Measurements from ENCODE around the gene PAMR1.

The PAMR1 gene

DNA sequence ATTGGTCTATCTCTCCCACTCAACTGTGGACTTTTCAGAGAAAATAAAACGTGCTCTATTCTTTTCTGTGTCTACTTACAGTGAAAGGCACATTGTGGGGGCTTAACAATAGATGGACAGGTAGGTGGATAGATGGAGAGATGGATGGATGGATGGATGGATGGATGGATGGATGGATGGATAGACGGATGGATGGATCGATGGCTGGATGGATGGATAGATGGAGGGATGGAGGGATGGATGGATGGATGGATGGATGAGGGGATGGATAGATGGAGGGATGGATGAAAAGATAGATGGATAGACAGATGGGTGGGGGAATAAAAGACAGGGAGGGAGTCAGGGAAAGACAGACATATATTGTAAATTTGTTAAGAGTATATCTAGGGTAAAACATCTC is 91.8 kb downstream of the PAMR1 start:
- no peak for DNase-seq

GRCh38 chr11:35432464-35432863 is 93.0 kb downstream of the PAMR1 start:
- DNase-seq = no peak

DNA sequence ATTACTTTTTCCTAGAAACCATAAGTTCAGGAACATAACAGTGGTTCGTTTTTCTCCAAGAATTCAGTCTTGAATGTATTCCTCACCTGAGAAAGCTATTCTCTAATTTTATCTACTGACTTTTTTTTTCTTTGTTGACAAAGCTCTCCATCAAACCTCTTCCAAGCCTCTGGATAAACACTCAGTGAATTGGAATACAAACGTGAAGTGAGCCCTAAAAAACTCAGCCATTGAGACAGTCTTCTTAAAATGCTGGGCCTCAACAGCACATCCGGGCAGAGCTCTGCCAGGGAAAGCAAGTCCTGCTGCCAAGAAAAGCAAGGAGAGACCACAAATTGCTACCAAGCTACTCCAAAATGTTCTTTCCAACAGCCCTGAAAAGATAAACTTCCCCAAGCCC is 98.3 kb downstream of the PAMR1 start:
- no peak for DNase-seq

- DNase-seq = no peak
These were observed 99.1 kb downstream of the PAMR1 start for GRCh38 chr11:35426351-35426750.

DNA sequence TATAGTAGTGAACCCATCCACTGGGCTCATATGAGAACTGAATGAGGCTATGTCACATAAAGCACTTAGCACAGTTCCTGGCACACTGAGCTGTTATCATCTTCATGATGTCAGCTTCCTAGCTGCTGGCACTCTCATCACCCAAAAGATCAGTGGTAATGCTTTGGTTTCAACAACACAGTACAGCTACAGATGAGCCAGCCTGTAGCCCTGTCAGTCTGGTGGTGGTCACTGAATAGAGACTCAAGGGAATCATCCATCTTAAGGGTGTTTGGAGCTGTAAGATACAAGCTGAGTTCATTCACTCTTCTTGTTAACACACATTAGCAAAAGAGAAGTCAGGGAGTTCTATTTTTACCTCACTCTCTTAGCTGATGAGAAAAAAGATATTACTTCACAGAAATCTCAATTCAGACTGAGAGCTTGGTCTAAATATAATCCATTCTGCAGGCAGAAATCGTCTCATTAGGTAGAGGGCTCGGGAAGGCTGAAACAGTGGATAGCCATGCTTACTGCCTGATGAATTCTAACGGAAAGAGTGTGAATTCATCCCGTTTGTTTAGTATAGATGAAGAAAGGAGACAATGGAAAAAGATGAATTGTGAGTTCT is 99.7 kb downstream of the PAMR1 start:
- no peak for DNase-seq

GRCh38 chr11:35424157-35424940 is 101.1 kb downstream of the PAMR1 start:
- no peak for DNase-seq

DNA sequence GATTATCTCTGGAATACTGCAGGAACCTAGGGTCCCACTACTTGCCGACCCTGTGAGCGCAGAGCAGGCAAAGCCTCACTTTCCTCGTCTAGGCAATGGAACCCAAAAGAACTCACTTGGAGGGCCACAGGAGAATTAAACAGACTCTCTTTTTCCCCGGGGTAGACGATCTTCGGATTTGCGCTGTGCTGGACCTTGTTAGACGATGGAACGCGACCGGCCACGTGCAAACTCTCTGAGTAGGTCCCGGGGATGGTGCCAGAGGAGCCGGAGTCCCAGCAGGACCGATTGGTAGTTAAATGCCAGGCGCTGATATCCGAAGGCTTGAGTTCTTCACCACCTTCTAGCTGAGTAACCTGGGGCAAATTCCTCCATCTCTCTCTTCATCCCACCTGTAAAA is 105.0 kb downstream of the PAMR1 start:
- DNase-seq = no peak

DNA sequence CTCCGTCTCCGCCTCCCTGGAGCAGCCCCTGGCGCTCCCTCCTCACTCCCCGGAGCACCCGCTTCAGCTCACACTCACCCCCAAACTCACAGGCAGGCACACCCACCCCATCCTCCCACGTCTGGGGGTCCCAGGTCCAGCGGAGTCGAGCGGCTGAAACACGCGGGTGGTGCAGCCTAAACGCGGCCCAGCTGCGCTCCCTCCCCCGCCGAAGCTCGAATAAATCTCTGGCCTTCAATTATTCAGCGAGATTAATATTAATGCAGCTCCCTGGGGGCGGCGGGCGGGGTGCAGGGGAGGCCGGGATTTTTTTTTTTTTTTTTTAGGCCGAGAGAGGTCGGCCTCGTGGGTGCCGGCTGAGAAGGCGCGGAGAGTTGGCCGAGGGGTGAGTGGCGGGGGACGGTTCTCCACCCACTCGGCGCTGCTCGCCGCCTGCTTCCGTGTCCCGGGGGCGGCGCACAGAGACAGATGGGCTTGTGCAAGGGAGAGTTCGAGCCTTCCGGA is 105.5 kb downstream of the PAMR1 start:
- no peak for DNase-seq

GRCh38 chr11:35419184-35419829 is 106.1 kb downstream of the PAMR1 start, which contains the start of gene SLC1A2:
SLC1A2 (minus strand) TSS chr11:35419558; CDS start chr11:35418966, 592 bp downstream.
- no peak for DNase-seq

DNA sequence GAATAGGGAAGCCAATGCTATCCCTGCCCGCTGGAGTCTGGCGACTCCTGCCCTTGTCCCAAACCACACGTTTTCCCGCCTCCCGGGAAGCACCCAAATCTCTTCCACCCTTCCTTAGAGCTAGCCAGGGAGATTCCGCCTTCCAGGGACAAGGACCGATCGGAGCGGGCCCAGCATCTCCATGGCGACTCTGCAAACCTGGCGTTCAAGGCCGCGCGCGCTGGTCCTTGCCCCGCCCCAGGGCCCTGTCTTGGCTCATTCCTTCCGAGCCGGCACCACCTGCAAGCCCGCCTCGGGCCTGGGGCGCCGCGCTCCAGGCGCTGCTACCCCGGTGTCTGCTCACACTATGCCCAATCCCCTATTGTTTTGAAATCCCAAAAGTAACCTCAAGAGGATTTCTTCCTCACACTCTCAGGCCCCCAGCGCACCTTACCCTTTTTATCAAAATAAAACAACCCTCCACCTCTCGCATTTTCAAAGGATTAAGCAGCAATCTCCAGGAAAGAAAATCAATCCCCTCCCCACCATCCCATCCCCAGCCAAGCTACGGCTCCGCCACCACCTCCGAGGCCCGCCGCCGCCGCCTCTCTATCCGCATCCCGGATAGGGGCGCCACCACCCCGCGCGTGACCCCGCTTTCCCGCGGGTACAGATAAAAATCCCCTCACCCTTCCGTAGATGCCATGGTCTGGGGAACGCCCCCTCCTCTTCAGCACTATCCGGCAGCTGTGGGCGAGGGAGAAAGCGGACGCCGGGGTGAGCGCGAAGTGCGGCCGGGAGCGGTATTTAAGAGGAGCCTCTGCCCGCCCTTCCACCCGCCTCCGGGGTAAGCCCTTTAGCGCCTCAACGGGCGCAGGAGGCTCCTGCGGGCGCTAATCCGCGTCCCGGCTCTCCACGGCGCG is 106.9 kb downstream of the PAMR1 start:
- no peak for DNase-seq

DNA sequence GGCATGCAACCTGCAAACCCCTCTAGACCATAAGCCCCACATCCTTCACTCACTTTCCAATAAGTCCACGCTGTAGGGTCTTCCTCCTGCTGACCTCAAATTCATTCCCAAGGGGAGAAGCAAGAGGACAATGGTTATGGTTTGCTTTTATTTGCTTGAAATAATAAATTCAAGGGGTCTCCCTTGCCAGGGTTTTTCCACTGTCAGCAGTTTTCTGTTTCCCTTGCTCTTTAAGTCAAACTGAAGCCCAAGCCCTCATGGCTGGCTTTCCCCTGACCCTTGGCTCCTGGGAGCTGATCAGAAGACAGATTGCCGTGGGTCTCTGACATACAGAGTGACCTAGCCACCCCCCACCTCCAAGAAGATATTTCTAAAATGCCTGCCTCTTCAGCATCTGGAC is 109.9 kb downstream of the PAMR1 start:
- no peak for DNase-seq

- DNase-seq = no peak
These were observed 110.6 kb downstream of the PAMR1 start for GRCh38 chr11:35414776-35415175.

- no peak for DNase-seq
These were observed 111.1 kb downstream of the PAMR1 start for GRCh38 chr11:35414311-35414710.

DNA sequence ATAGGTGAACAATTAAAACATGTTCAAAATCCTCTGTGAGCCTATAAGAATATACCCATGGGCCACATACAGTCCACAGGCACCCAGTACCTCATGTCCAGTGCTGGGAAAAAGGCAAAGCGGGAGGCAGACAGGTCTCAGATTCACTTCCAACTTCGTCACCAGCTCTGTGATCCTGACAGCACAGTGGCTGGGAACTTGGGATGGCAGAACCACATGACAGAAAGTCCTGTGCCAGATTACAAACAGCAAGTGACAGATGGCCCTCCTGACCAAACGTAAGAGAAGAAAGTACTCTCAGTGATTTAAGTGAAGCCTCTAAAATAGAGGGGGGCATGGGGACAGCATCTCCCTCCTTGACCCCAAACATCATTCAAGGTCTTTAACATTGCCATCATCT is 111.8 kb downstream of the PAMR1 start:
- DNase-seq = no peak

GRCh38 chr11:35412285-35412684 is 113.1 kb downstream of the PAMR1 start:
- no peak for DNase-seq

- DNase-seq = no peak
These were observed 118.4 kb downstream of the PAMR1 start for GRCh38 chr11:35407041-35407440.

DNA sequence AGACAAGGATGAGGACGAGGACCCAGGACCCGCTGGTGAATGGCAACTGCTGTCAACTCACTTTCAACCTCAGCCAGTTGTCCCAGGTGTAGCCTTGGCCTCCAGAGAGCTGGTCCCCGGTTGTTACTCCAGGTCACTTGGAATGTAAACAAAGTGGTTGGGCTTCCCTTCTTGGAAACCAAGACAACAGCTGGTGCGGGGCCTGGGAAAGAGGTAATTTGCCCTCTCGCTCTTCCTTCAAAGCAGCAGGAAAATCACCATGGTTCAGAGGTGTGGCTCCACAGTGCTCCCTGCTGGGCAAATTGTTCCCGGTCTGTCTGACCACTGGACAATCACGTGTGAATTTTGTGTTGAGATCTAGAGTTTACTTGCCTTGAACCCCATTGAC is 121.0 kb downstream of the PAMR1 start:
- no peak for DNase-seq

DNA sequence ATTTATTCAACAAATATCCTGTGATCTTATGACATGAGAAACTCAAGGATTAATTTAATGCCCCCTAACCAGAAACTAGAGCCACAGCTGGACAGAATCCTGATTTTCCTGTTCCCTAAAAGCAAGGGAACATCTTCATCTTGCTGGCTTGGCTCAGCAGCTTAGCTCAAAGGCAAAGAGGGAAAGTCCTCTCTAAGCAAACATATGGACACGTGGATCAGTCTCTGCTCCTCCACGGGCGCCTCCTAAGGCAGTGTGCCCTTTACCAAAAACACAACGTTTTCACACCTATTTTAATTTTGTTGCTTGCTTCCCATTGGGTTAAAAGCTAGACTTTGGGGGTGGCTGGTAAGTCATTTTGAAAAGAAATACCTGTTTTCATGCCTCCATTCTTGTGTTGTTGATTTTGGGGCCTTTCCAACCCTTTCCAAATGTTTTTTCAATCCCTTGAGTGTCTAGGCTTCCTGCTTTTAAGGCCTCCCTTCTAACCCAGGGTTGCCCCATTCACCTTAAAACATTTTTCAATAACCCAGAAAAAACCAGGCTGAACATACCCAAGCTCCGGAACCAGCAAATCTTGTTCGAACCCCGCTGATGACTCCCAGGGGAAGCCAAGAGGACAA is 121.5 kb downstream of the PAMR1 start:
- no peak for DNase-seq

DNA sequence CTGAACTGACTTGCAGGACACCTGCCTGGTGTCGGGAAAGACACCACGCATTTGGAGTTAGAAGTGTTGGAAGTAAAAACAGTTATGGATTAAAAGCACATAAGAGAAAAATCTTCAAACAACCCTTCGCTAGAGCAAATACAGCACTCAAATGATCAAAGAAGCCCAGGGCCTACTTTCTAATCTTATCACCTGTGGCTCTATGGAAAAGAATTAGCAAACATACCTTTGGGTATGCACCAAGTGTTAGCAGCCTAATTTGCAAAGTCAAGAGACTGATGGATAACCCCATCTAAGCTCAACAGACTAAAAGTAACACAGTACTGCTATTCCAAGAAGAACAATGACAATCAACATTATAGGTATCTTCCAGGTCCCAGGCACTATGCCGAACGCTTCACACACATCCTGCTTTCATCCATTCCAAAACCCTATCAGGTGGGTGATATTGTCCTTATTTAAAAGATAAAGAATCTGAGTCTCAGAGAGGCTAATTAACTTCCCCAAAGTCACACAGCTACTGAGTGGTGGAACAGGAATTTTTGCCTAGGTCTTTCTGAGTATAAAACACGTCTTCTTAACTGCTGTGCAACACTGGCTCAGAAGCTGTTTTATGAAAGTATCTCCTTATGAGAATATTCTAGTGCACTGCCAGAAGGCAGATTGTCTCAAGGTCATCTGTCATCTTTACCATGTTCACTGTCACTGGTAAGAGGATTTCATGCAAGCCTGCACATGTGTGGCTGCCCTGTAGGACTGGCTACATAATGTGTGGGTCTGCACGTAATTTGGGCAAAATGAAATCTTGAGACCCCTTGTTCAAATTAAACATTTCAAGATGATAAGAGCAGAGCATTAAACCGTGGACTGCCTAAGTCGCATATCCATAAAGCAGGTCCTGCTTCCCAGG is 122.4 kb downstream of the PAMR1 start:
- no peak for DNase-seq

DNA sequence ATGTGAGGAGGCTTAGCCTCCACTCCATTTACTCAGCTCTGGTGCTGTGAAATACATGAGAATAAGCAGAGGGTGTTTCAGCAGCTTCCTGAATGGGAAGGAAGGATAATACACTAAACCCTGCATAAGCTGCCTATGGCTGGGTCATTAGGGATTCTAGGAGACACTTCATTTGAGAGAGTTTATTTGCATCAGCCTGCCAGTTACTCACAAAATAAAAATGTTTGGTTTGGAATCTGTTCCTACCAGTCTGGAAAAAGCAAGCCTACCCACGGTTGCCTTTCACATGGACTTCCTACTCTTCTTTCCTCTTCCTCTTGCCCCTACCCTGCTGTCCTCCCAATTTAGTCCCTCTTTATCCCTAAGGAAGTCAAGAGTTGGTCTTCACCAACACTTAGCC is 126.5 kb downstream of the PAMR1 start:
- DNase-seq = no peak

- no peak for DNase-seq
These were observed 130.5 kb downstream of the PAMR1 start for GRCh38 chr11:35394941-35395340.

Measured in activated CD4-positive, alpha-beta T cell treated with anti-CD3 and anti-CD28 coated beads, Interleukin-2, amount 50 U/mL, for 4 hours (primary cell).